KMS-11 (cell line): ENCODE results near the gene GPHN.

Experiments
- H2AFZ ChIP-seq: fragments of 200-600 bp; sonication (generic); 2 replicates; pipeline ENCODE4 v1.6.1; 2016; ENCODE audit warnings: antibody characterized with exemption, mixed run types, low read depth
- H3K27ac ChIP-seq: fragments of 200-600 bp; sonication (generic); 2 replicates; pipeline ENCODE4 v1.6.1; 2016; ENCODE audit warnings: mild to moderate bottlenecking, mixed run types
- H3K27me3 ChIP-seq: fragments of 200-600 bp; sonication (generic); 2 replicates; pipeline ENCODE4 v1.6.1; 2017; ENCODE audit warnings: mild to moderate bottlenecking, low read depth, mixed run types, moderate library complexity; ENCODE audit not compliant: insufficient read depth
- H3K36me3 ChIP-seq: fragments of 200-600 bp; sonication (generic); 2 replicates; pipeline ENCODE4 v1.6.1; 2017; ENCODE audit warnings: mild to moderate bottlenecking, mixed run types; ENCODE audit not compliant: insufficient read depth
- H3K4me1 ChIP-seq: fragments of 200-600 bp; sonication (generic); 2 replicates; pipeline ENCODE4 v1.6.1; 2016; ENCODE audit warnings: mild to moderate bottlenecking, low read depth, mixed run types; ENCODE audit not compliant: poor library complexity, severe bottlenecking
- H3K4me2 ChIP-seq: fragments of 200-600 bp; sonication (generic); 2 replicates; pipeline ENCODE4 v1.7.0; 2016; ENCODE audit warnings: mild to moderate bottlenecking, mixed run types
- H3K4me3 ChIP-seq: fragments of 200-600 bp; sonication (generic); IDR thresholded peaks from 2 replicates; pipeline ENCODE4 v1.6.1; 2017; ENCODE audit warnings: low read depth, low read length, mixed read lengths; ENCODE audit not compliant: insufficient read depth
- H3K79me2 ChIP-seq: fragments of 200-600 bp; sonication (generic); 2 replicates; pipeline ENCODE4 v1.6.1; 2016; ENCODE audit warnings: low read depth, mixed run types; ENCODE audit not compliant: insufficient read depth
- H3K9ac ChIP-seq: fragments of 200-600 bp; sonication (generic); 2 replicates; pipeline ENCODE4 v1.6.1; 2016; ENCODE audit warnings: mild to moderate bottlenecking, mixed run types
- H4K20me1 ChIP-seq: fragments of 200-600 bp; sonication (generic); 2 replicates; pipeline ENCODE4 v1.6.1; 2016; ENCODE audit warnings: mild to moderate bottlenecking, mixed run types; ENCODE audit not compliant: insufficient read depth
- CTCF ChIP-seq: fragments of 200-600 bp; sonication (generic); conservative IDR thresholded peaks from 2 replicates; pipeline ENCODE4 v1.6.1; 2017; ENCODE audit warnings: low read depth, mild to moderate bottlenecking, antibody characterized with exemption, low read length, moderate library complexity, mixed read lengths

Gene GPHN

GRCh38 chr14:66998013-66998412 is 490.1 kb downstream of the GPHN start:
- Histone ChIP-seq H2AFZ (no peak overlapping the region), H3K79me2 (no peaks in the 10 kb centered on the region), H3K36me3 (no peaks in the 10 kb centered on the region), H4K20me1 (no peaks in the 10 kb centered on the region), H3K27ac (no peak overlapping the region), H3K4me2 (no peak overlapping the region), H3K4me3 (no peak overlapping the region), H3K27me3 (no peaks in the 10 kb centered on the region), H3K4me1 (peaks cover 7% of the 10 kb centered on the region), H3K9ac (no peak overlapping the region)
- no peak for TF ChIP-seq CTCF

- no peak for TF ChIP-seq CTCF
- peaks cover 7% of the 10 kb centered on the region for H3K4me1 ChIP-seq
- no peaks in the 10 kb centered on the region for H3K27me3 ChIP-seq
- H3K27ac ChIP-seq: no peak overlapping the region
- H4K20me1 ChIP-seq: no peaks in the 10 kb centered on the region
- no peaks in the 10 kb centered on the region for H3K36me3 ChIP-seq
- no peak overlapping the region for H3K4me2 ChIP-seq
- H3K9ac ChIP-seq: no peak overlapping the region
- H3K79me2 ChIP-seq: no peaks in the 10 kb centered on the region
- H3K4me3 ChIP-seq: no peak overlapping the region
- no peak overlapping the region for H2AFZ ChIP-seq
Measured at GRCh38 chr14:66999978-67000377, 492.0 kb downstream of the GPHN start.

- Histone ChIP-seq H3K36me3 (no peaks in the 10 kb centered on the region), H3K4me3 (no peak overlapping the region), H3K4me1 (no peaks in the 10 kb centered on the region), H4K20me1 (no peaks in the 10 kb centered on the region), H3K79me2 (no peaks in the 10 kb centered on the region), H3K27ac (no peak overlapping the region), H3K27me3 (no peaks in the 10 kb centered on the region), H3K9ac (no peak overlapping the region), H2AFZ (no peak overlapping the region), H3K4me2 (no peak overlapping the region)
- TF ChIP-seq CTCF: no peak
Measured at GRCh38 chr14:67002994-67003753, 495.2 kb downstream of the GPHN start.

- no peaks in the 10 kb centered on the region for H3K4me1 ChIP-seq
- H4K20me1 ChIP-seq: no peaks in the 10 kb centered on the region
- H3K4me3 ChIP-seq: no peak overlapping the region
- no peak overlapping the region for H3K27ac ChIP-seq
- no peaks in the 10 kb centered on the region for H3K36me3 ChIP-seq
- H3K4me2 ChIP-seq: no peak overlapping the region
- no peaks in the 10 kb centered on the region for H3K79me2 ChIP-seq
- H3K9ac ChIP-seq: no peak overlapping the region
- no peak overlapping the region for H2AFZ ChIP-seq
- H3K27me3 ChIP-seq: no peaks in the 10 kb centered on the region
- no peak for TF ChIP-seq CTCF
Measured at GRCh38 chr14:67004521-67004920, 496.6 kb downstream of the GPHN start.
